GM18870 (cell line): Measurements from ENCODE around the gene RAB3IL1.

Experiments
- ATAC-seq: cut with Tn5 transposase; IDR thresholded peaks from one replicate; pipeline ENCODE4 v1.9.1; 2021; ENCODE audit warnings: moderate library complexity; ENCODE audit not compliant: unreplicated experiment

RAB3IL1 gene

GRCh38 chr11:61869708-61870451, 47.5 kb downstream of the RAB3IL1 start:
- no peak for ATAC-seq

- ATAC-seq, result no peak
These were observed 48.0 kb downstream of the RAB3IL1 start for GRCh38 chr11:61869429-61869707.

- no peak for ATAC-seq
These were observed 48.6 kb downstream of the RAB3IL1 start for GRCh38 chr11:61868571-61869428.

- no peak for ATAC-seq
These were observed 50.4 kb downstream of the RAB3IL1 start for GRCh38 chr11:61866958-61867343.

GRCh38 chr11:61866231-61866957, 51.0 kb downstream of the RAB3IL1 start:
- no peak for ATAC-seq

- no peak for ATAC-seq
These were observed 52.3 kb downstream of the RAB3IL1 start for GRCh38 chr11:61864814-61865775.

GRCh38 chr11:61863548-61864081, 53.8 kb downstream of the RAB3IL1 start:
- no peak for ATAC-seq

GRCh38 chr11:61862714-61863547, 54.4 kb downstream of the RAB3IL1 start:
- no peak for ATAC-seq

- ATAC-seq, result no peak
These were observed 55.7 kb downstream of the RAB3IL1 start for GRCh38 chr11:61861634-61862033.

GRCh38 chr11:61860054-61860903, 57.1 kb downstream of the RAB3IL1 start:
- ATAC-seq, result no peak

GRCh38 chr11:61855939-61856680, 61.3 kb downstream of the RAB3IL1 start:
- no peak for ATAC-seq

- no peak for ATAC-seq
These were observed 62.2 kb downstream of the RAB3IL1 start for GRCh38 chr11:61854966-61855714.

GRCh38 chr11:61854206-61854895, 63.0 kb downstream of the RAB3IL1 start:
- ATAC-seq, result no peak

GRCh38 chr11:61853698-61854169, 63.6 kb downstream of the RAB3IL1 start:
- ATAC-seq, result no peak

GRCh38 chr11:61851900-61852295, 65.5 kb downstream of the RAB3IL1 start:
- no peak for ATAC-seq

GRCh38 chr11:61851113-61851899, 66.1 kb downstream of the RAB3IL1 start:
- ATAC-seq, result no peak
